HG03039 (cell line): ENCODE results near the gene DBNDD1.

ENCODE experiments used
- ATAC-seq: cut with Tn5 transposase; IDR thresholded peaks from one replicate; pipeline ENCODE4 v1.9.1; 2021; ENCODE audit warnings: mild to moderate bottlenecking, moderate library complexity; ENCODE audit not compliant: unreplicated experiment

Gene DBNDD1

DNA sequence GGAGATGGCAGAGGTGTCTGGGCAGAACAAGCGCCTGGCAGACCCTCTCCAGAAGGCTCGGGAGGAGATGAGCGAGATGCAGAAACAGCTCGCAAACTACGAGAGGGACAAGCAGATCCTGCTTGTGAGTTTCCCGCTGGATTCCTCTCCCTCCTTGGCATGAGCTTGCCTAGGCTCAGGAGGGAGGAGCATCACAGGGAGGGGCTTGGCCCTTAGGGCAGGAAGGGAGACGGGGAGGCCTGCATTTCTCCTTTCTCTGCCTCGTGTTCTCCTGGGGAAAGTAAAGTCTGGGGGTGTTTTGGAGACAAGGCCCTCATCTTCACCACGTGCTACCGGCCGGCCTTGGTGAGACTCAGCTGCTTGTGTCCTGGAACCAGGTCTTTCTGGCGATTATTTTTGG lies 18.0 kb upstream of the DBNDD1 start:
- no peak for ATAC-seq

DNA sequence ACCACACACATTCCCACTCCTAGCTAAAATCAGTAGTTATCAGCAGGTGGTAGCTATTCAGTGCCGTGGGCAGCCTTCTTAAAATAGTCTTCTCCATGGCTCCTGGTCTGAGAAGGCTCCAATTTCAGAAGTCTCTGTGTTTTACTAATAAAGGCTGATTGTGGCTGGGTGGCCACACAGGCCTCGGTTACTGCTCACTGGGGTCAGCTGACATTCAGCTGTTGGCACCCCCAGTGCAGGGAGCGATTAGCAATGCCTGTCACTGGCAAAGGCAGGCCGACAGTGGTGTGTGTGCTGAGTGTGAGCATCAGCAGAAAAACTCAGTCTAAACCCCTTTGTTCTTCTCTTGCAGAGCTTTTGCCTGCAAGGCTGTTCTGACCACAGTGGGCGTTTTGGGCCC lies 16.6 kb upstream of the DBNDD1 start:
- ATAC-seq, result no peak

DNA sequence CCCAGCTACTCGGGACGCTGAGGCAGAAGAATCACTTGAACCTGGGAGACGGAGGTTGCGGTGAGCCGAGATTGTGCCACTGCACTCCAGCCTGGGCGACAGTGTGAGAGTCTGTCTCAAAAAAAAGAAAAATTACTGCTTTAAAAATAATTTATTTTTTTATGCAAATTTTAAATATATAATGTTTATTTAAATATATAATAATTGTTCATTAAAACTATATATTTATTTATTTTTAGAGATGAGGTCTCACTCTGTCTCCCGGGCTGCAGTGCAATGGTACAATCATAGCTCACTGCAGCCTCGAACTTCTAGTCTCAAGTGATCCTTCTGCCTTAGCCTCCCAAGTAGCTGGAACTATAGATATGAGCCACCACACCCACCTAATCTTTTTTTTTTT lies 15.2 kb upstream of the DBNDD1 start:
- no peak for ATAC-seq

DNA sequence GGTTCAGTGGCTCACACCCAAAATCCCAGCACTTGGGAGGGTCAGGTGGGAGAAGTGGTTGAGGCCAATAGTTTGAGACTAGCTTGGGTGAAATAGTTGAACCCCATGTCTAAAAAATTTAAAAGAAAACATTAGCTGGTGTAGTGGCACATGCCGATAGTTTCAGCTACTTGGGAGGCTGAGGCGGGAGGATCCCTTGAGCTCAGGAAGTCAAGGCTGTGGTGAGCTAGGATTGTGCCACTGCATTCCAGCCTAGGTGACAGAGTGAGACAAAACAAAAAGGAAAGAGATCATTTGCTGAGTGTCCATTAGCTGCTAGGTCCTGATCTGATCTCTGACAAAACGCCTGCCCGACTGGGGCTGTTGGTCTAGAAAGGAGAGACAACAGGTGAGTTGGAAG lies 14.1 kb upstream of the DBNDD1 start:
- no peak for ATAC-seq

DNA sequence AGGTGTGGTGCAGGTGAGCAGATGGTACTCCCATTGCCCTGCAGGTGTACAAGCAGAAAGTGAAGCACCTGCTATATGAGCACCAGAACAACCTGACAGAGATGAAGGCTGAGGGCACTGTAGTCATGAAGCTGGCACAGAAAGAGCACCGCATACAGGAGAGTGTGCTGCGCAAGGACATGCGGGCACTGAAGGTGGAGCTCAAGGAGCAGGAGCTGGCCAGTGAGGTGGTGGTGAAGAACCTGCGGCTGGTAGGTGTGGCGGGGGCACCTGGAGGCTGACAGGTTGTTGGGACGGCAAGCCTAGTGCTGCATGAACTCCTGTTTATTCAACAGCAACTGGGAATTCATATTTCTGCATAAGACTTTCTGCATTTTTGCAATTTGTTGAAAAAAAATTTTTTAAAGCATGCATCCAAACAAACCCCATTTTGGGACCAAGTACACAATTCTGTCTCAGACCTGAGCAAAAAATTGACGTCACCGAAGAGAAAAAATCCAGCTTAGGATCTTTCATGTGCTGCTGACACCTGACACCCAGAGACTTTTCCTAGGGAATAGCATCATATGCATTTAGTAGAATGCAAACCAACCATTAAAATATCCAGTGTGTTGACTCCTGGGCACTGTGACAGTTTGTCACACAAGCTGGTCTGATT lies 13.5 kb upstream of the DBNDD1 start:
- no peak for ATAC-seq

DNA sequence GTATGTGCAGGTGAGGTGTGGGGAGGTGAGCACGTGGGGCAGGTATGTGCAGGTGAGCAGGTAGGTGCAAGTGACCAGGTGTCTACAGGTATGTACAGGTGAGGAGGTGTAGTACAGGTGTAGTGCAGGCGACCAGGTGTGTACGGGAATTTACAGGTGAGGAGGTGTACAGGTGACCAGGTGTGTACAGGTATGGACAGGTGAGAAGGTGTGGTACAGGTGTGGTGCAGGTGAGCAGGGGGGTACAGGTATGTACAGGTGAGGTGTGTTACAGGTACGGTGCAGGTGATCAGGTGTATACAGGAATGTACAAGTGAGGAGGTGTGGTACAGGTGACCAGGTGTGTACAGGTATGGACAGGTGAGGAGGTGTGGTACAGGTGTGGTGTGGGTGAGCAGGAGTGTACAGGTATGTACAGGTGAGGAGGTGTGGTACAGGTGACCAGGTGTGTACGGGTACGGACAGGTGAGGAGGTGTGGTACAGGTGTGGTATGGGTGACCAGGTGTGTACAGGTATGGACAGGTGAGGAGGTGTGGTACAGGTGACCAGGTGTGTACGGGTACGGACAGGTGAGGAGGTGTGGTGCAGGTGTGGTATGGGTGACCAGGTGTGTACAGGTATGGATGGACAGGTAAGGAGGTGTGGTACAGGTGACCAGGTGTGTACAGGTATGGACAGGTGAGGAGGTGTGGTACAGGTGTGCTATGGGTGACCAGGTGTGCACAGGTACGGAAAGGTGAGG lies 12.8 kb upstream of the DBNDD1 start:
- ATAC-seq, result no peak

DNA sequence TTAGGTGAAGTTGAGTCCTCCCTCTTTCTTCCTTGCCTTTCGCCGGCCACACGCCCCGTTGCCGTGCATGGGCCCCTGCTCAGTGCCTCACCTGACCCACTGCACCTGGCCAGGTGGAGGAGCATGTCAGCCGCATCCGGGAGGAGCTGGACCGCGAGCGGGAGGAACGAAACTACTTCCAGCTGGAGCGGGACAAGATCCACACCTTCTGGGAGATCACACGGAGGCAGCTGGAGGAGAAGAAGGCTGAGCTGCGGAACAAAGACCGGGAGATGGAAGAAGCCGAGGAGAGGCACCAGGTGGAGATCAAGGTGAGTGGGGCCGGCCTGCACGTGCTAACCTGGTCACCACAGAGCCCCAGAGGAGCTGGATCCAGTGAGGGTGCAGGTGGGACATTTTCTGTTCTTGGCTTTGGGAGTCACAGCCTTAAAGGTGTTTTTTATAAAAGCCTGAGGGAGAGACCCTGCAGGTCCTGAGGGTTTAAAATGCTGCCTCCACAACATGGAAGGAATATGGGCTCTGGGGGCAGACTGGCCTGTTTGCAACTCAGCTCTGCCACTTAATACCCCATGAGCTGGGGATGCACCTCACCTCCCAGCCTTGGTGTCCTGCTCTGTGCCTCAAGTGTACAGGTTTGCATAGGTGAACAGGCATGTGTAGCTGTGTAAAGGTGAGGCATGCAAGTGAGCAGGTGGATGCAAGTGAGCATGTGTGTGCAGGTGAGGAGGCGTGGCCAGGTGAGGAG lies 12.1 kb upstream of the DBNDD1 start:
- no peak for ATAC-seq

DNA sequence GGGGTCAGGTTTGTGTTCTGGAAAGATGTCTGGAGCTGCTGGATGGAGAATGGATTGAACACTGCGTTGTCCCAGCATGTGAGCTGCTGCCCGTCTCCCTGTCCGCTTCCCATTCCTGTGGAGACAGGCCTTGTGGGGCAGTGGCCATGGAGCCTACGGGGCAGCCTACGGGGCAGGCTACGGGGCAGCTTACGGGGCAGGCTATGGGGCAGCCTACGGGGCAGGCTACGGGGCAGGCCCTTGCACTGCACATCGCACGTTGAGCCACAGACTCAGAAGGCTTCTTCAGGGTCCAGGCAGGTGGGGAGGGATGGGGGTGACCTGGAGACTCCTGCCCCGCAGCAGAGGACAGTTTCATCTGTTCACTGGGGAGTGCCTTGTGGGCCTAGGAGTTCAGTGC lies 9.7 kb upstream of the DBNDD1 start:
- no peak for ATAC-seq

DNA sequence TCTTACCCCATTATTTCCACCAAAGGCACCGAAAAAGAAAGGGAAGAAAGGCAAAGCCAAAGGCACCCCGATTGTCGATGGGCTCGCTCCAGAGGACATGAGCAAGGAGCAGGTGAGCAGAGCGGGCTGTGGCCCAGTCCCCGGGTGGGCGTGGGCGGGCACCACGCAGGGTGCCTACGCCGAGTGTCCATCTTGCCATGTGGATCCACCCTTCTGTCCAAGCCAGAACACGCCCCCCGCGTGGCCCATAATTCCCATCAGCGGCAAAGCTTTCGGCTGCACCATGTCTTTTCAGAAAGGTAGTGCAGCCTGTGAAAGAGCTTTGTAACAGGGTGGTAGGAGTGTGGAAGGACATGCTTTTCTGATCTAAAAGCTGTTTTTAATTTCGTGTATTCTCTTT lies 8.4 kb upstream of the DBNDD1 start:
- no peak for ATAC-seq

DNA sequence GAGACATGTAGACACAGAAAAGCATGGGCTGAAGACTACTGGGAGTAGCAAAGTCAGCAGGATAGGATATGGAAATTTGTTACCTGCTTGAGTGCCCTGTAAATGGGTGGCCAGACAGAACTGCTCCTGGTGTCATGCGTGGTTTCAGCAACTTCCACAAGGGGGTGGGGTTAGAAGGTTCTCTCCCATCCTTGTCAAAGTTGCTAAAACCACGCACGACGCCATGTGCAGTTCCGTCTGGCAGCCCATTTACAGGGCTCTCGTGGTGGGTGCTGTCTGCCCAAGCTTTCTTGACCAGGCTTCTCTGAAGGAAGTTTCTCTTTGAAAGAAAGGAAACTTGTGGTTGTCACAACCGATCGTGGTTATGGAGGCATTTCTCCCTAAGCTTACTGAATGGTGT lies 6.9 kb upstream of the DBNDD1 start:
- ATAC-seq, result no peak

DNA sequence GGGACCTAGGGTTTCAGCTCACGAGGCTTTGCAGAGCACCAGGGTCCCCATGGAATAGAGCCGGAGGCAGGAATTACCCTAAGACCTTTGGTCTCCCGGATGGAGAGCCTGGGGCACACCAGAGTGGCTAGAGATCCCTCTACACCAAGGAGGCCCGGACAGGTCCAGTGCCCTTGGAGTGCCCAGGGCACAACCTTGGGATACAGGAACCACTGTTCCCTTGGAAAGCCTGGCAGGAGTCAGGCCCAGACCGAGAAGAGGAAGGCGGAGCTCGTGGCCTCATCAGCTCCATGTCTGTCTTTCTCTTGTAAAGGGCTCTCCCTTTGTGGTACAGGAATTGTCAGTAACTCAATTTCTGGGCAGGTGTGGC lies 3.8 kb upstream of the DBNDD1 start:
- ATAC-seq, result no peak

DNA sequence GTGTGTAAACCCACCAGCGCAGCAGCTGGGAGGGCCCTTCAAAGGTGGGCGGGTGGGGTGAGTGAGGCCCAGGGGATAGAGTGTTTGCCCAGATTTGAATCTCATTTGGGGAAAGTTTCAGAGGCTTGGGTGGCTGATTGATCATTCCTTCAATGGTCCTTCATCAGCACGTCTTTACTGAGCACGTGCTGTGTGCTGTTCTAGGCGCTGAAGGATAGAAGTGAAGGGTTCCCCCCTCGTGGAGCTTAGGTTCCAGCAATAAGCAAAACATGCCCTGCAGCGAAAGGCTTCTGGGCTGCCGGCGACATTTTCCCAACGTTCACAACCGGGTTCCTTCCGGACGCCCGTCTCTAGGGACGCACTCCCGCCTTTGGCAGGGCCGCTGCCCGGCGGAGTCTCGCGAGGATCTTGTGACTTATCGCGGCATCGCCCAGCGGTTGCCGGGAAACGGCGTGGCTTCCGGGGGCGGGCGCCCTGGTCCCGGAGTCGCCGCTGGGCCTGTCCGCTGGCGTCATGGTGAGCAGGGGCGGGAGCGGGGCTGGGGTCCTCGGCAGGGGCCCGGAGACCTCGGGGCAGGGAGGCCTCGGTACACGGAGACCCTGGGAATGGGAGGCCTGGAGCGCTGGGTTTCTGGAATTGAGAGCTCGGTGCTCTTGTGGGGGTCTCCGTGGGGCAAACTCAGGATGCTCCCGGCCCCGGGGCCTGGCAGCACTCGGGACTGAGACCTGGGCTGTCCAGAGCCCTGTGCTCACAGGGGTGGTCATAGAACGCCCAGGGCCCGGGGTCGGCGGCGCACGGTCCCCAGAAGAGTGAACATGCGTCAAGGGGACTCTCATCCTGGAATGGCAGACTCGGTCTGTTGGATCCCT lies 3.2 kb upstream of the DBNDD1 start:
- peak; percentile 40 for ATAC-seq

DNA sequence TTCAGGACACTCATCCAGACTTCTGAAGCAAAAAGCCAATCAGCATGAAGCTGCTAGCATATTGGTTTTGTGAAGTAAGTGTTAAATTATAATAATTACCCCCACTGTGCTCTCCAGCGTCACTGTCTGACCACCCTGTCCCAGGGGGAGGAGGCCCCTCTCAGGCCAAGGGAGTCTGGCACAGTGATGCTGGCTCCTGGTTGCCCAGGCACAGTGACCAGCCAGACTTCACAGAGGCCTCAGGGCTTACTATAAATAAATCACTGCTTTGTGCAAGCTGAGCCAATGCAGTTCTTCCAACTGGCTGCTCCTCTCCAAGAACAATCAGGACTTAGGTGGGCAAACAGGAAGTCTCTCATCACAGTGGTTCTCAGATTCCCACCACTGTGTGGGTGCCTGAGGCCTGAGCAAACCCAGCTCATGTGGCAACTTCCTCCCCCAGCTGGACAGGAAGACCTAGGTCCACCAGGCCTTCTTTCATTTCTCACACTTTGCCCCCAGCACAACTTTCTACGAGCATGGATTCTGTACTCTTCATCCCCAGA lies 1.7 kb upstream of the DBNDD1 start:
- no peak for ATAC-seq

DNA sequence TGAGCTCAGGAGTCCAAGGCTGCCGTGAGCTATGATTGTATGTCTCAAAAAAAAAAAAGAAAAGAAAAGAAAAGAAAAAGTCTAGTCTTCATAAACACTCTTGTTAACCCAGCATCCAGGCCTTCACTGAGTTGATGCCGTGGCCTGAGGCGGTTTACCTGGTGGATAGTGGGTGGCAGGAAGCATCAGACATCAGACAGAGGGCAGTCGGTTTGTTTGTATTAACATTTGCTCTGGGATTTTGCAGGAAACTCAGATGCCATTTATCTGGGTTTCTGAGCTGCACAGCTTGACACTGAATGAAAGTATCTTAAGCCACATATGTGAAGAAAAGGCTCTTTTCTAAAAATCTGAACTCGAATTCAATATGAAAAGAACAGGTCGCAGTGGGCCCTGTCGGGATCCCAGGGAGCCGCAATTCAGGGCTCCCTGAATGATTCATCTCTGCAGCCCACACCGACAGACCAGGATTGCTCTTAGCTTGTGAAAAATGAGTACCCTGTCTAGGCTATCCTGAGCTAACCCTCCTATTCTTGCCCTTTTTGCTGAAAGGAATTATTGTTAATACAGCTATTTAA lies 1.1 kb upstream of the DBNDD1 start:
- no peak for ATAC-seq

DNA sequence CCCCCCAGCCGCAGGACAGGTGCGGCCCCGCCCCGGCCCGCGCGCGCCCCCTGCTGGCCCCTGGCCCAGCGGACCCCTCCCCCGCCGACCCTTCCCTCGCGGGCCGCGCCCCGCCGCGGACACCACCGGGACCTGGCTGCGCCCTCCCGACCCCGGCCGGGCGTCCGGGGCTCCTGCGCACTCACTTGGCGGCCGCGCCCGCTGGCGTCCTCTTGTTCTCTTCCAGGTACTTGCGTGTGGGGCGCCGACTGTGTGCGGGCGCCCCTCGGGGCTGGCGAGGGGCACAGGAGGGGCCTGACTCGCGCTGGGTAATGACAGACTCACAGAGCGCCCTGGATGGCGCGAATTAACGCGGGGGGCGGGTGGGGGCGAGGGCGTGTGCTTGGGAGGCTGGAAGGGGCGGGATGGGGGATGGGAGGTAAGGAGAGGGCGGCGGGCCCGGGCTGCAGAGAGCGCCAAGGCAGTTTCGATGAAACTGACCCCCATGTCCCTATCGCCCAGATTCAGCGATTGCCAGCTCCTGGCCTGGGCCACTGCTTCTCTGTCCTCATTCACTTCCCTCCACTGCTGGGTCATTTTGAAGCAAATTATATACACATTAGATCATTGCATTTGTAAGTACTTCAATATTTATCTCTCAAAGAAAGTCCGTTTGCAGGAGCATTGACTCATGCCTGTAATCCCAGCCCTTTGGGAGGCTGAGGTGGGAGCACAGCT lies 445 bp upstream of the DBNDD1 start:
- no peak for ATAC-seq

DNA sequence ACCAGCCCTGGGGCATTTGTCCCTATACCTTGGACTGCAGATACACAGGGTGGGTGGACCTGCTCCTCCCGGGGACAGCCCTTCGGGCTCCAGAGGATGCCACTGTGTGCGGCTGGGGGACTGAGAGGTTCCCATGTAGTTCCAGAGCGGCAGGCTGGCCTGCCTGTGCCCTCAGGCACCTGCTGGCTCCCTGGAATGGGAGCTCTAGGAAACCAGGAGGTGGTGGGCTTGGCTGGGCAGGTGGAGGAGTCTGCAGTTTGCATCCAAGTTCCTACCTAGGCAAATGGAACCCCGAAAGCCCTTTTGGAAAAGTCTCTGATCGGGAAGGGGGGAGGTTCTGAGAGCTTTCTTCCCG lies 982 bp downstream of the DBNDD1 start:
- no peak for ATAC-seq

DNA sequence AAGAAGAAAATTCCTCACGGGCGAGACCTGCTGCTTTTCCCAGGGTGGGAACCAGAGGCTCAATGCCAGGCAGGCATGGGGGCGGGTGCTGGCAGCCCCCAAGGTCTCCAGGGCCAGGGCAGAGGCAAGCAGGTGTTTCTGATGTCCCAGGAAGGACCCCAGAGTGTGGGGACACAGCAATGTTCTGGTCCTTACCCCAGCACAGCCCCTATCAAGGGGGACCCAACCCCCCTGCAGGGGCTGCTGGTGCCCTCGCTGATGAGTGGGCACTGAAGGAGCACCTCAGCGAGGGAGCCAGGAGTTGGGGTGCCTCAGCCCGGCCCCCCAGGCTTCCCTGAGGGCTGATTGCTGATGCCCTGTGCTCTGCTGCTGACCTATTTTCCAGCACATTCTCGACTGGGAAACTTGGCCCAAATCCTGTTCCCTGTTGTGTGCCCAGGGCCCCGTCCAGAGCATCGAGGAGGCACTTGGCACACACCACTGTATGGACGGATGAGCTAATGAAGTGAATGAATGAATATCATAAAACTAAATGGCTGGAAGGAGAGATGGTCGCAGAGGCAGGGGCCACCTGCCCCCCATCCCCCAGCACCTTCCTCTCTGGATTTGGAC lies 2.8 kb downstream of the DBNDD1 start:
- ATAC-seq, result no peak

DNA sequence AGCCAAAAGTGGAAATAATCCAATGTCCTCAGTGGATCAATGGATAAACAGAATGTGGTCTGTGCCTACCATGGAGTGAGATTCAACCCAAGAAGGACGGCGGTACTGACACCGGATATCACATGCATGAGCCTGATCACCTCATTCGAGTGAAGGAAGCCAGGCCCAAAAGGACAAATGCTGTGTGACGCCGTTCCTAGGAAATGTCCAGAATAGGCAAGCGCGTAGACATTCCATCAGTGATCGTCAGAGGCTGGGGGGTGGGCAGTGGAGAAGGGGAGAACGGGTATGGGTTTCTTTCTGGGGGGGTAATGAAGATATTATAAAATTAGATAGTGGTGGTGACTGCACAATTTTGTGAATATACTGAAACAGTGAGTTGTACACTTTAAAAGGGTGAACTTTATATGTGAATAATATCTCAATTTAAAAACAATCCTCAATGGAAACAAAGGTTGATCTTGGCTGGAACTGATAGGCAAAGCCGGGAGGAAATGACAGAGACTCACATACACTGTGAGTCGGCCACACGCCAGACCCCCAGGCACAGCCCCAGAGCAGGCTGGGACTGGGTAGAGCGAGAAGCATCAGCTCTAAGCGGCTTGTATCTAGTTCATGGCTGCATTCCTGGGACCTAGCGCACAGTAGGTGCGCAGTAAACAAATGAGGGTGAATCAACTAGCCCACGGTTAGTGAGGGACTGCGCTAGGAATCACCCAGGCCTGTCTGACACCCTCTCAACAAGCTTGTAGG lies 3.5 kb downstream of the DBNDD1 start:
- no peak for ATAC-seq
